ENCODE results near the gene TIAM2.
"Not testable (repeated sequence)": the region's sequence is repeated elsewhere in the genome, so short reads cannot be mapped to it uniquely, and the experiment has no call there.

TIAM2 gene

GRCh38 chr6:154995254-154996015, at the start of gene TIAM2:
Gene TIAM2 (plus strand): TSS chr6:154995315. CDS start chr6:155129224, 133,909 bp downstream.
- DNase-seq: peak; percentile 15

GRCh38 chr6:154950979-154951344, 44.2 kb upstream of the TIAM2 start:
- DNase-seq: no peak

- DNase-seq: no peak
These were observed 43.5 kb upstream of the TIAM2 start for GRCh38 chr6:154951345-154952200.

GRCh38 chr6:154953644-154954043, 41.5 kb upstream of the TIAM2 start:
- no peak for DNase-seq

- DNase-seq: no peak
These were observed 40.8 kb upstream of the TIAM2 start for GRCh38 chr6:154954347-154954746.

GRCh38 chr6:154956771-154957522, 38.2 kb upstream of the TIAM2 start:
- DNase-seq: no peak

GRCh38 chr6:154958469-154958868, 36.6 kb upstream of the TIAM2 start:
- no peak for DNase-seq

- DNase-seq: no peak
These were observed 34.7 kb upstream of the TIAM2 start for GRCh38 chr6:154960299-154960843.

- DNase-seq: no peak
These were observed 34.1 kb upstream of the TIAM2 start for GRCh38 chr6:154960854-154961530.

- DNase-seq: no peak
These were observed 32.4 kb upstream of the TIAM2 start for GRCh38 chr6:154962753-154963152.

GRCh38 chr6:154966065-154966770, 28.9 kb upstream of the TIAM2 start:
- not testable (repeated sequence) for DNase-seq

GRCh38 chr6:154969796-154970195, 25.3 kb upstream of the TIAM2 start:
- no peak for DNase-seq

- DNase-seq: no peak
These were observed 20.5 kb upstream of the TIAM2 start for GRCh38 chr6:154974485-154975149.

- DNase-seq: no peak
These were observed 17.5 kb upstream of the TIAM2 start for GRCh38 chr6:154977588-154977987.

GRCh38 chr6:154980273-154981078, 14.6 kb upstream of the TIAM2 start:
- DNase-seq: no peak

- no peak for DNase-seq
These were observed 13.8 kb upstream of the TIAM2 start for GRCh38 chr6:154981079-154981870.

- no peak for DNase-seq
These were observed 11.0 kb upstream of the TIAM2 start for GRCh38 chr6:154984146-154984545.

- no peak for DNase-seq
These were observed 8.3 kb upstream of the TIAM2 start for GRCh38 chr6:154986787-154987235.

GRCh38 chr6:154989448-154989847, 5.7 kb upstream of the TIAM2 start:
- no peak for DNase-seq
